Measurements from ENCODE around the gene LACTB. TPM values are rescaled to one million over a fixed set of nuclear protein-coding genes. Genes with fewer than 3 reads are reported as not detected.
"Not testable (repeated sequence)": the region's sequence is repeated elsewhere in the genome, so short reads cannot be mapped to it uniquely, and the experiment has no call there.

The LACTB gene
- total and polyA plus RNA-seq, 8 donors: 4.8 to 11.2 (median 6.6) TPM

DNA sequence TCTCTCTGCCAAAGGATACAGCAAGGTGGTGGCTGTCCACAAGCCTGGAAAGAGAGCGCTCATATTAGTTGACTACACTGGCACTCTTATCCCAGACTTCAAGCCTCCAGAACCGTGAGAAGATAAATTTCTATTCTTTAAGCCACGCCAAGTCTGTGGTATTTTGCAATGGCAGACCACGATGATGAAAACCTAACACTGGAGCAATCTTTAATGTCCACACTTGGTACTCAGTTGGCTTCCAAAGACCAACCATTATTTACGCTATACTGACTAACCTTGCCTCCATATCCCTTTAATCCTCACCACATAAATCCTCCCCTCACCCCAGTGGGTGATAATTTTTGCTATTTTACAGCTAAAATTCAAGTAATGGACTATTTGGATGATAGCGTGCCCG, 16.9 kb upstream of the LACTB start:
- 67 to 77% methylated on average over 7 of the region's 7 CpGs for WGBS, 2 donors
- Histone ChIP-seq H3K36me3 (no peaks in the 10 kb centered on the region), H3K9me3 (no peaks in the 10 kb centered on the region), H3K27me3 (no peaks in the 10 kb centered on the region), H3K4me3 (no peak overlapping the region), H3K27ac (no peak overlapping the region), H3K4me1 (peaks cover 0 to 3% (median 0%) of the 10 kb centered on the region in 3 donors)
- no peak for FAIRE-seq
- DNase-seq: no peak
- intact Hi-C loops (cut with DNase I): no loop called here
- TF ChIP-seq, protein P1, sequence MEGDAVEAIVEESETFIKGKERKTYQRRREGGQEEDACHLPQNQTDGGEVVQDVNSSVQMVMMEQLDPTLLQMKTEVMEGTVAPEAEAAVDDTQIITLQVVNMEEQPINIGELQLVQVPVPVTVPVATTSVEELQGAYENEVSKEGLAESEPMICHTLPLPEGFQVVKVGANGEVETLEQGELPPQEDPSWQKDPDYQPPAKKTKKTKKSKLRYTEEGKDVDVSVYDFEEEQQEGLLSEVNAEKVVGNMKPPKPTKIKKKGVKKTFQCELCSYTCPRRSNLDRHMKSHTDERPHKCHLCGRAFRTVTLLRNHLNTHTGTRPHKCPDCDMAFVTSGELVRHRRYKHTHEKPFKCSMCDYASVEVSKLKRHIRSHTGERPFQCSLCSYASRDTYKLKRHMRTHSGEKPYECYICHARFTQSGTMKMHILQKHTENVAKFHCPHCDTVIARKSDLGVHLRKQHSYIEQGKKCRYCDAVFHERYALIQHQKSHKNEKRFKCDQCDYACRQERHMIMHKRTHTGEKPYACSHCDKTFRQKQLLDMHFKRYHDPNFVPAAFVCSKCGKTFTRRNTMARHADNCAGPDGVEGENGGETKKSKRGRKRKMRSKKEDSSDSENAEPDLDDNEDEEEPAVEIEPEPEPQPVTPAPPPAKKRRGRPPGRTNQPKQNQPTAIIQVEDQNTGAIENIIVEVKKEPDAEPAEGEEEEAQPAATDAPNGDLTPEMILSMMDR (IDR thresholded peaks at IDR 0.05): no peak
- no peak for ATAC-seq

GRCh38 chr15:63105354-63105753, 16.3 kb upstream of the LACTB start:
- H3K9me3 ChIP-seq; ATAC-seq; H3K36me3 ChIP-seq; intact Hi-C loops (cut with DNase I); H3K27me3 ChIP-seq; H3K4me1 ChIP-seq; H3K27ac ChIP-seq; FAIRE-seq; H3K4me3 ChIP-seq; DNase-seq: not testable (repeated sequence)
- WGBS, 2 donors: 72 to 77% methylated on average over 8 of the region's 8 CpGs

DNA sequence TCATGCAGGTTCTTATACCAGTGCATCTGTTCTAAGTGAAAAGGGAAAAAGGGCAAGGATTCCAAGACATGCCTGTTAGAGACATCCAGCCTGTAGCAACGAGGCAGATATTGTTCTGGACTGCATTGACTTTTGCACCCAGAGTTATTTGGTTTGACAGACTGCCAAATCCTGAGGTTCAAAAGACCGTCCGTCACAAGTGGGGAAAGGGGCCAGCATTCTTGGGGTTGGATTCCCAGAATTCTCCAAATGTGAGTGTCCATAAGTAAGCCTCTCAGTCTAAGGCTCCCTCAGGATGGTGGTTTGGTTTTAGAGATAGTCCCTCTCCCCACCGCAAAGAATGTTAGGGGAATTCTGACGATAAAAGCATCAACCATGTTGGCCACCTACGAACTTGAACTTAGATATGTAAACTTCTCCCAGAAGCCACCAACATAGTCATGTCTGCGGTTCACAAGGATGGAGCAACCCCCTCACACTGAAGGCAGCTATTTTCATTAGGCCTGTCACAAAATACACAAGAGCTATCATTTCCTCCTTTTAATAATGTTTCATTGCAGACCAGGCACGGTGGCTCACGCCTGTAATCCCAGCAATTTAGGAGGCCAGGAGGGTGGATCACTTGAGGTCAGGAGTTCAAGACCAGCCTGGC, 13.6 kb upstream of the LACTB start:
- H3K27ac ChIP-seq: peak overlapping the region in 1 of 4 donors; percentile 8
- intact Hi-C loops (cut with DNase I): no loop called here
- H3K27me3 ChIP-seq: no peaks in the 10 kb centered on the region
- peak in 3 of 4 donors; percentile 49 to 79 (median 62) for ATAC-seq
- no peaks in the 10 kb centered on the region for H3K9me3 ChIP-seq
- FAIRE-seq: no peak
- TF ChIP-seq, protein P1 (IDR thresholded peaks at IDR 0.05): no peak
- WGBS, 2 donors: 41 to 42% methylated on average over 9 of the region's 9 CpGs
- peak in 3 of 6 donors; percentile 9 to 27 (median 25) for DNase-seq
- no peak overlapping the region for H3K4me3 ChIP-seq
- H3K4me1 ChIP-seq: peaks cover 0 to 3% (median 0%) of the 10 kb centered on the region in 3 donors
- H3K36me3 ChIP-seq: no peaks in the 10 kb centered on the region

DNA sequence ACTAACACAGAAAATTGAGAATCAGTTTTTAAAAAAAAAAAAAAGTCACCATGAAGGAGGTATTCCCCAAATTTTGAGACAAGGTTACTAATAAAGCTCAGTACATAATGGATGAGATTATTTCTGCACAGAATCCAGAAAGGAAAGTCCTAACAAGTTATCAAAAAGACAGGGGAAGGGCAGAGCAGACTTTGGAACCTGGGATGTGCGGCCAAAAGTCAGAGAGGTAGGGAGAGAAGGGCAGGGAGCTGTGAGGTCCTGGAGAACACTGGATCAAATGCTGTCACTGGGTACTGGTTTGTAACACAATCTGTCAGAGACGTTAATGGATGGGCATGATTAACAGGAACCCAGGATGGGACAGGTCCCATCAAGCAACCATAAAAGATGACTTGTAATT, 12.2 kb upstream of the LACTB start:
- Histone ChIP-seq H3K4me3 (no peak overlapping the region), H3K36me3 (no peaks in the 10 kb centered on the region), H3K27ac (no peak overlapping the region), H3K4me1 (peaks cover 0 to 3% (median 0%) of the 10 kb centered on the region in 3 donors), H3K27me3 (no peaks in the 10 kb centered on the region), H3K9me3 (no peaks in the 10 kb centered on the region)
- 75 to 78% methylated on average over 2 of the region's 2 CpGs for whole genome bisulfite sequencing, 2 donors
- TF ChIP-seq, protein P1 (IDR thresholded peaks at IDR 0.05): no peak
- DNase-seq (no peak), ATAC-seq (no peak), FAIRE-seq (no peak)
- intact Hi-C loops (cut with DNase I): no loop called here

- H3K4me1 ChIP-seq: peaks cover 0 to 3% (median 0%) of the 10 kb centered on the region in 3 donors
- no peaks in the 10 kb centered on the region for H3K36me3 ChIP-seq
- no peaks in the 10 kb centered on the region for H3K27me3 ChIP-seq
- 83 to 85% methylated on average over 2 of the region's 2 CpGs for WGBS, 2 donors
- no peak overlapping the region for H3K4me3 ChIP-seq
- DNase-seq (no peak), ATAC-seq (no peak), FAIRE-seq (no peak)
- H3K27ac ChIP-seq: no peak overlapping the region
- no peaks in the 10 kb centered on the region for H3K9me3 ChIP-seq
- TF ChIP-seq, protein P1 (IDR thresholded peaks at IDR 0.05): no peak
- intact Hi-C loops (cut with DNase I): no loop called here
These were observed 11.7 kb upstream of the LACTB start for GRCh38 chr15:63109920-63110319.

All from pancreas (tissue), 10 donors.